ENCODE measurements around the gene P2RY8. TPM values are rescaled to one million over a fixed set of nuclear protein-coding genes. Genes with fewer than 3 reads are reported as not detected.

Gene P2RY8
- total and polyA plus RNA-seq, 8 donors, result 0.35 to 1.4 (median 0.51) TPM

GRCh38 chrX:1416327-1416784 is 120.6 kb downstream of the P2RY8 start:
- peak in 2 of 6 donors; percentile 2 to 12 for DNase-seq
- no peak for FAIRE-seq
- Histone ChIP-seq H3K27me3 (no peaks in the 10 kb centered on the region), H3K4me3 (no peak overlapping the region), H3K9me3 (no peaks in the 10 kb centered on the region), H3K27ac (no peak overlapping the region), H3K4me1 (no peaks in the 10 kb centered on the region), H3K36me3 (peaks cover 0 to 5% (median 0%) of the 10 kb centered on the region in 3 donors)
- WGBS, 2 donors, result 69 to 82% methylated on average over 15 of the region's 15 CpGs
- TF ChIP-seq CTCF (IDR thresholded peaks at IDR 0.05), result no peak
- ATAC-seq, result no peak
- intact Hi-C loops (cut with DNase I), result no loop called here

Other genes starting within 250 kb of the P2RY8 start
- 1 to 10 TPM in 4 of 6 donors, under 1 TPM in 2; 0.57 to 3.1 (median 1.5) TPM for gene IL3RA, start 200.4 kb downstream of the P2RY8 start, total RNA-seq
- 1 to 10 TPM; 5.8 to 7.6 TPM for gene IL3RA, start 200.4 kb downstream of the P2RY8 start, polyA plus RNA-seq
- gene SLC25A6, start 145.1 kb downstream of the P2RY8 start, total RNA-seq, result 100 to 1,000 TPM; 188 to 398 (median 252) TPM
- gene SLC25A6, start 145.1 kb downstream of the P2RY8 start, polyA plus RNA-seq, result 100 to 1,000 TPM; 208 to 229 TPM
- gene ASMTL, start 84.3 kb downstream of the P2RY8 start, total RNA-seq, result 10 to 100 TPM; 11.2 to 19.4 (median 15.6) TPM
- 10 to 100 TPM; 16.9 to 25.9 TPM for gene ASMTL, start 84.3 kb downstream of the P2RY8 start, polyA plus RNA-seq
- gene AKAP17A, start 54.4 kb upstream of the P2RY8 start, total RNA-seq, result 10 to 100 TPM; 20.5 to 36.9 (median 25.3) TPM
- gene AKAP17A, start 54.4 kb upstream of the P2RY8 start, polyA plus RNA-seq, result 100 to 1,000 TPM in 1 of 2 donors, 10 to 100 TPM in 1; 85.3 to 106 TPM
- under 1 TPM in 1 of 6 donors, not detected in 5; 0.22 TPM for gene ASMT, start 77.9 kb upstream of the P2RY8 start, total RNA-seq
- 1 to 10 TPM in 1 of 2 donors, under 1 TPM in 1; 0.38 to 1.2 TPM for gene ASMT, start 77.9 kb upstream of the P2RY8 start, polyA plus RNA-seq